ENCODE data around the gene PPARG. TPM values are rescaled to one million over a fixed set of nuclear protein-coding genes. Genes with fewer than 3 reads are reported as not detected.

PPARG gene
- total RNA-seq, 4 donors from 2014 or later: 9.7 to 17.8 (median 11.7) TPM

GRCh38 chr3:12356175-12356574 lies 67.3 kb downstream of the PPARG start:
- no peaks in the 10 kb centered on the region for H3K36me3 ChIP-seq
- 53% methylated on average over 5 of the region's 5 CpGs for WGBS
- H3K27ac ChIP-seq: no peak overlapping the region
- no peaks in the 10 kb centered on the region for H3K9me3 ChIP-seq
- H3K27me3 ChIP-seq: no peaks in the 10 kb centered on the region
- TF ChIP-seq CTCF (IDR thresholded peaks at IDR 0.05) (no peak), POLR2AphosphoS5 (IDR thresholded peaks at IDR 0.05) (no peak)
- peaks cover 9% of the 10 kb centered on the region for H3K4me1 ChIP-seq
- no peak overlapping the region for H3K4me3 ChIP-seq
- no peak for DNase-seq (ENCODE audit: low spot score in 2 of 2)

GRCh38 chr3:12356996-12357395 lies 68.1 kb downstream of the PPARG start:
- Histone ChIP-seq H3K4me3 (no peak overlapping the region), H3K36me3 (no peaks in the 10 kb centered on the region), H3K9me3 (no peaks in the 10 kb centered on the region), H3K27me3 (no peaks in the 10 kb centered on the region), H3K4me1 (peaks cover 1% of the 10 kb centered on the region), H3K27ac (no peak overlapping the region)
- TF ChIP-seq CTCF (IDR thresholded peaks at IDR 0.05) (no peak), POLR2A (IDR thresholded peaks at IDR 0.05) (no peak), EP300 (IDR thresholded peaks at IDR 0.05) (no peak), POLR2AphosphoS5 (IDR thresholded peaks at IDR 0.05) (no peak)
- WGBS: 93% methylated on average over 7 of the region's 7 CpGs
- no peak for DNase-seq (ENCODE audit: low spot score in 2 of 2)

- WGBS: 86% methylated on average over 3 of the region's 3 CpGs
- no peak for DNase-seq (ENCODE audit: low spot score in 2 of 2)
- H3K4me1 ChIP-seq: no peaks in the 10 kb centered on the region
- H3K27ac ChIP-seq: no peak overlapping the region
- H3K9me3 ChIP-seq: no peaks in the 10 kb centered on the region
- no peak overlapping the region for H3K4me3 ChIP-seq
- H3K27me3 ChIP-seq: no peaks in the 10 kb centered on the region
- no peaks in the 10 kb centered on the region for H3K36me3 ChIP-seq
- TF ChIP-seq POLR2AphosphoS5 (IDR thresholded peaks at IDR 0.05) (no peak), CTCF (IDR thresholded peaks at IDR 0.05) (no peak), POLR2A (IDR thresholded peaks at IDR 0.05) (no peak), EP300 (IDR thresholded peaks at IDR 0.05) (no peak)
These were observed 68.6 kb downstream of the PPARG start for GRCh38 chr3:12357456-12357855.

- Histone ChIP-seq H3K9me3 (no peaks in the 10 kb centered on the region), H3K27ac (no peak overlapping the region), H3K36me3 (no peaks in the 10 kb centered on the region), H3K4me1 (no peaks in the 10 kb centered on the region), H3K27me3 (no peaks in the 10 kb centered on the region), H3K4me3 (no peak overlapping the region)
- no peak for DNase-seq (ENCODE audit: low spot score in 2 of 2)
- TF ChIP-seq POLR2A (IDR thresholded peaks at IDR 0.05): no peak
- TF ChIP-seq CTCF (IDR thresholded peaks at IDR 0.05): no peak
- TF ChIP-seq POLR2AphosphoS5 (IDR thresholded peaks at IDR 0.05): no peak
- TF ChIP-seq EP300 (IDR thresholded peaks at IDR 0.05): no peak
- WGBS: 54% methylated on average over 6 of the region's 6 CpGs
These were observed 74.7 kb downstream of the PPARG start for GRCh38 chr3:12363397-12364195.

- Histone ChIP-seq H3K9me3 (no peaks in the 10 kb centered on the region), H3K4me3 (no peak overlapping the region), H3K36me3 (no peaks in the 10 kb centered on the region), H3K27ac (no peak overlapping the region), H3K4me1 (no peaks in the 10 kb centered on the region), H3K27me3 (no peaks in the 10 kb centered on the region)
- TF ChIP-seq POLR2A (IDR thresholded peaks at IDR 0.05) (no peak), POLR2AphosphoS5 (IDR thresholded peaks at IDR 0.05) (no peak), EP300 (IDR thresholded peaks at IDR 0.05) (no peak), CTCF (IDR thresholded peaks at IDR 0.05) (no peak)
- WGBS: 96% methylated on average over 3 of the region's 3 CpGs
- DNase-seq (ENCODE audit: low spot score in 2 of 2): no peak
These were observed 78.5 kb downstream of the PPARG start for GRCh38 chr3:12367346-12367745.

Data from suprapubic skin (tissue), 4 donors.